K562 (cell line): ENCODE data around the gene PGS1. TPM values are rescaled to one million over a fixed set of nuclear protein-coding genes. Genes with fewer than 3 reads are reported as not detected.

Experiments used
- CTBP1 ChIP-seq: fragments of 450-650 bp; IDR thresholded peaks from 2 replicates; pipeline ENCODE4 v1.6.1; 2016; ENCODE audit warnings: borderline replicate concordance
- MBD2 ChIP-seq: sonication (generic); IDR thresholded peaks from 2 replicates; pipeline ENCODE4 v1.6.1; 2016; ENCODE audit warnings: low read depth, borderline replicate concordance
- POLR2G ChIP-seq: fragments of 200-400 bp; formaldehyde crosslinking; IDR thresholded peaks from 2 replicates; pipeline ENCODE4 v1.6.1; 2017; ENCODE audit warnings: low read depth, mild to moderate bottlenecking, antibody characterized with exemption, low read length, moderate library complexity
- PRPF4 ChIP-seq: fragments of 200-400 bp; formaldehyde crosslinking; IDR thresholded peaks from one replicate; pipeline ENCODE4 v1.6.1; 2017; ENCODE audit warnings: low read length, low read depth, mild to moderate bottlenecking; ENCODE audit not compliant: insufficient read depth, poor library complexity, severe bottlenecking
- RNF219 ChIP-seq: fragments of 250-450 bp; sonication (Bioruptor Pico); IDR thresholded peaks from 2 replicates; pipeline ENCODE4 v1.5.0; 2022; ENCODE audit warnings: mild to moderate bottlenecking
- TGIF2 ChIP-seq: sonication (generic); formaldehyde crosslinking; IDR thresholded peaks from 2 replicates; pipeline ENCODE4 v1.8.1; 2022; ENCODE audit warnings: mild to moderate bottlenecking, missing genetic modification reagents, moderate library complexity
- ZNF583 ChIP-seq: fragments of 250-450 bp; sonication (Bioruptor Pico); IDR thresholded peaks from 2 replicates; pipeline ENCODE4 v1.4.0; 2020
- ZNF639 ChIP-seq, 2 experiments: fragments of 200-800 bp in 1 of 2; sonication (Bioruptor generic) in 1 of 2; sonication (generic) in 1 of 2; formaldehyde crosslinking in 1 of 2; IDR thresholded peaks in 1 of 2; conservative IDR thresholded peaks in 1 of 2; 2 replicates each; pipeline versions ENCODE4 v1.5.0 to v1.6.1; 2016 to 2020; ENCODE audit warnings: missing compliant biosample characterization in 1 of 2, missing genetic modification characterization in 1 of 2, missing genetic modification reagents in 1 of 2
- polyA plus RNA-seq, 8 experiments: library from polyadenylated mRNA; depleted of rRNA in 4 of 8; stranded (reverse) in 5 of 8; unstranded in 3 of 8; fragments of >200 nt; fragmentation: Nextera tagmentation in 2 of 8; fragmentation: Illumina TruSeq in 1 of 8; extraction: Ambion mirVana in 2 of 8; extraction: Trizol in 1 of 8; gene quantifications; 2 replicates each; pipeline versions ENCODE4 v1.2.1 to v1.2.3, GENCODE V29; 2011 to 2014; ENCODE audit warnings: inconsistent platforms in 1 of 8, missing spikeins in 1 of 8
- total RNA-seq, 7 experiments: library from RNA; depleted of rRNA in 6 of 7; stranded (reverse); fragments of >200 nt in 6 of 7; fragmentation: Illumina TruSeq in 2 of 7; extraction: Trizol in 2 of 7; gene quantifications; 2 replicates each; pipeline versions ENCODE4 v1.2.1 to v1.2.3, GENCODE V29; 2011 to 2021; ENCODE audit warnings: low replicate concordance in 1 of 7
- TF ChIP-seq, protein P1 (sequence below), 2 experiments: fragments of 450-650 bp in 1 of 2; sonication (generic) in 1 of 2; formaldehyde crosslinking in 1 of 2; IDR thresholded peaks; 2 replicates each; pipeline versions ENCODE4 v1.7.1 to v1.9.0; 2016 to 2022; ENCODE audit warnings: inconsistent platforms in 1 of 2, mild to moderate bottlenecking in 1 of 2, missing genetic modification reagents in 1 of 2

The PGS1 gene
- total and polyA plus RNA-seq, 9 of the 15 experiments (the other 6 are each of a cell fraction or from before 2014, with no cell fraction given): 1.3 to 39.4 (median 22.3) TPM

DNA sequence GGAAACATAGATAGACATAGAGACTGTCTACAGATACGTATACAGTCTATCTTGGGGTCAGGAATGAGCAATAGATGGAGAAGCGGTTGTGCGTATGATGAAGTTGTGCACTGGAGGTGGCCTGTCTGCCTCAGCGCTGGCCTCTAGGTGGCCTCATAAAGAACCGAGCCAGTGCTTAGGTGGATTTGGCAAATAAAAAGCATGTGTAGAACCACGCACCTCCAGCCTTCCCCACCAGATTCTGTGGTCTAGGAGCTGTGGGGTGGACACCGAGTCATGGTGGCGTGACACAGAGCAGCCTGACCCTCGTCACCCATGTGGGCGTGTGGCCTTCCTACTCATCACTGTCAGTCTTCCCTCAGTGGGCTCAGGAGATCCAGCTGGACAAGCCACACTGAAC lies 34.0 kb downstream of the PGS1 start (continued):
- TF ChIP-seq, protein P1, sequence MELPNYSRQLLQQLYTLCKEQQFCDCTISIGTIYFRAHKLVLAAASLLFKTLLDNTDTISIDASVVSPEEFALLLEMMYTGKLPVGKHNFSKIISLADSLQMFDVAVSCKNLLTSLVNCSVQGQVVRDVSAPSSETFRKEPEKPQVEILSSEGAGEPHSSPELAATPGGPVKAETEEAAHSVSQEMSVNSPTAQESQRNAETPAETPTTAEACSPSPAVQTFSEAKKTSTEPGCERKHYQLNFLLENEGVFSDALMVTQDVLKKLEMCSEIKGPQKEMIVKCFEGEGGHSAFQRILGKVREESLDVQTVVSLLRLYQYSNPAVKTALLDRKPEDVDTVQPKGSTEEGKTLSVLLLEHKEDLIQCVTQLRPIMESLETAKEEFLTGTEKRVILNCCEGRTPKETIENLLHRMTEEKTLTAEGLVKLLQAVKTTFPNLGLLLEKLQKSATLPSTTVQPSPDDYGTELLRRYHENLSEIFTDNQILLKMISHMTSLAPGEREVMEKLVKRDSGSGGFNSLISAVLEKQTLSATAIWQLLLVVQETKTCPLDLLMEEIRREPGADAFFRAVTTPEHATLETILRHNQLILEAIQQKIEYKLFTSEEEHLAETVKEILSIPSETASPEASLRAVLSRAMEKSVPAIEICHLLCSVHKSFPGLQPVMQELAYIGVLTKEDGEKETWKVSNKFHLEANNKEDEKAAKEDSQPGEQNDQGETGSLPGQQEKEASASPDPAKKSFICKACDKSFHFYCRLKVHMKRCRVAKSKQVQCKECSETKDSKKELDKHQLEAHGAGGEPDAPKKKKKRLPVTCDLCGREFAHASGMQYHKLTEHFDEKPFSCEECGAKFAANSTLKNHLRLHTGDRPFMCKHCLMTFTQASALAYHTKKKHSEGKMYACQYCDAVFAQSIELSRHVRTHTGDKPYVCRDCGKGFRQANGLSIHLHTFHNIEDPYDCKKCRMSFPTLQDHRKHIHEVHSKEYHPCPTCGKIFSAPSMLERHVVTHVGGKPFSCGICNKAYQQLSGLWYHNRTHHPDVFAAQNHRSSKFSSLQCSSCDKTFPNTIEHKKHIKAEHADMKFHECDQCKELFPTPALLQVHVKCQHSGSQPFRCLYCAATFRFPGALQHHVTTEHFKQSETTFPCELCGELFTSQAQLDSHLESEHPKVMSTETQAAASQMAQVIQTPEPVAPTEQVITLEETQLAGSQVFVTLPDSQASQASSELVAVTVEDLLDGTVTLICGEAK (IDR thresholded peaks at IDR 0.05): no peak
- TF ChIP-seq, protein P1 (CRISPR knock-in tag; IDR thresholded peaks at IDR 0.05): no peak
- TF ChIP-seq TGIF2 (no peak), POLR2G (peak; percentile 27; the same call in 1 of the 2 replicates), RNF219 (CRISPR knock-in tag) (no peak), ZNF639 (CRISPR knock-in tag; conservative IDR thresholded peaks at IDR 0.05 in 1 of 2, IDR thresholded peaks at IDR 0.05 in 1 of 2) (no peak), CTBP1 (no peak), ZNF583 (CRISPR knock-in tag) (no peak), MBD2 (no peak), PRPF4 (no peak)
